Activated CD8-positive, alpha-beta memory T cell treated with anti-CD3 and anti-CD28 coated beads, Interleukin-2, amount 50 U/mL, for 1 hour (primary cell): Measurements from ENCODE around the gene MYEF2.

Experiments
- DNase-seq: peaks from one replicate; pipeline ENCODE4 v3.0.0-alpha.2; 2020; ENCODE audit errors: extremely low read depth

MYEF2 gene

DNA sequence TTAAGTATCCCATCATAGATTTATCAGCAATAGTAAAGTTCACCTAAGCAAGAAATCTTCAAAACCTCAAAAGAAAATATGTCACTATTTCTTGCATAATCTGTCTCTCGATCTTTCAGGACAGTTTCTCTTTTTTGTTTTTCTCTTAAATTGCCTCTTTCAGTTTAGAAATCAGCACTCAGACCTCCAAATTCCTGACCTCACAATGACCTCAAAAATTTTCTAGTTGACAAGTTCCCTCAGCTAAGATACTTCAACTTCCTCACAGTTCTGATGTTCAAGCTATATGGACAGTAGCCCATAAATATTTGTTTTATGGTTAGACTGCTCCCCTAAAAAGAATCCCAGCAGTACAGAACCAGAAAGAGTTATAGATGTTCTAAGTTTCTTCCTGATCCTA lies 33.2 kb downstream of the MYEF2 start:
- no peak for DNase-seq

DNA sequence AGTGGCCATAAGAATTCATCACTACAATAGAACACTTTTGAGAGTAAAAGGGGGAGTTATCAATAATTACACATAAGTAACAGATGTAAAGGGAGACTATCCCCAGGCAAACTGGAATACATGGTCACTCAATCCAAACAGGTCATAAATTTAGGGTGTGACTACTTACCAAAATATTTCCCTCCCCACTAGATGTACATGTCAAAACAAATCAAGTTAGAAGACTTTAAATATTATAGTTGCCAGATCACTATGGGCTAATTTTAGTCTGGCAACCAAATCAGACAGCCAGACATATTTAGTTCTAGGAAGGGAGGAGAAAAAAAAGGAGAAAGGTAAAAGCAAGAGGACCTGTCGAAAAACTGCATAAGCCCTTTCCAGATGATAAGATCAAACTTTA lies 34.2 kb downstream of the MYEF2 start:
- DNase-seq: no peak

DNA sequence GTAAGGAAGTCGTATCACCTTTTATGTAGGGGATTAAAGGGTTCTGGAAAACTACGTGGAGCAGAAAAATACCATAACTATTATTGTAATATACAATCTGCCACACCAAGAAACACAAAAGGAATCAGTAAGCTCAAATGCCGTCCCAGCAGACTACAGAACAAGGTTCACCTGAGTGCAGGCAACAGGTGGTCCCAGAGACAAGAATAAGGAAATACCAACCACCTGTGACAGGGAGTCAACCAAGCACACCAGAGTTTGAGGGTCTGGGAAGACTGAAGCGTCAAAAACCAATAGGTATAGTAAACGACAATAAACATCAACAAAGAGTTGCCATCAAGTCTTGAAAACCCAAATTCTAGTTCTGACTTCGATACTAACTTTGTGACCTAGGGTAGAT lies 45.2 kb downstream of the MYEF2 start:
- DNase-seq: no peak

- DNase-seq: no peak
These were observed 46.8 kb downstream of the MYEF2 start for GRCh38 chr15:48131324-48131723.

DNA sequence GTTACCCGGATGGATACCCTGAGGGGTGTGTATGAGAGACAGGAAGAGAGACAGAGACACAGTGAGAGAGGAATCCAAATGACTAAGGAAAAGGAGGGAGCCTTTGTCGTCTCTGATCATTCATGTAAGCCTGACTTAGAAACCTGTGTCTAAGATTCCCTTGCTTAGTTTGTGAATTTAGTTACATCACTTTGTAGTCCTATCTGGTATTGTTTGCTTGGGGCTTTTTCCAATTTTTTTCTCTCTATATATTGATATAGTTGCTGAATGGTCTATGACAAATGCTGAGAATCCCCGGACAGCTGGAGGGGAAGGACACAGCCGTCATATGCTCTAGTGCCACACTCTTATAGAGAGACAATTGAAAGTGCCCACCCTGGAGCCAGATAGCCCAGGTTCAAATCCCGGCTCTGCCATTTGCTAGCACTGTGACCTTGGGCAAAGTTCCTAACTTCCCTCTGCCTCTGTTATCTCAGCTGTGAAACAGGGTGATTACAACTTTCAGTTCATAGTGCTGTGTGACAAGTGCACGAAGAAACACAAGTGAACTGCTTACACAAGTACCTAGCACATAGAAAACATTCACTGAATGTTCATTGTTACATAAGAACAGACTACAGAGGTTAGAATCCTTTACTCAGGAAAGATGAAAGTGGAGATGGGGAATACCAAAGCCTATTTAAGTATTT lies 51.3 kb downstream of the MYEF2 start:
- no peak for DNase-seq

GRCh38 chr15:48121849-48122248 lies 56.2 kb downstream of the MYEF2 start:
- DNase-seq: no peak

DNA sequence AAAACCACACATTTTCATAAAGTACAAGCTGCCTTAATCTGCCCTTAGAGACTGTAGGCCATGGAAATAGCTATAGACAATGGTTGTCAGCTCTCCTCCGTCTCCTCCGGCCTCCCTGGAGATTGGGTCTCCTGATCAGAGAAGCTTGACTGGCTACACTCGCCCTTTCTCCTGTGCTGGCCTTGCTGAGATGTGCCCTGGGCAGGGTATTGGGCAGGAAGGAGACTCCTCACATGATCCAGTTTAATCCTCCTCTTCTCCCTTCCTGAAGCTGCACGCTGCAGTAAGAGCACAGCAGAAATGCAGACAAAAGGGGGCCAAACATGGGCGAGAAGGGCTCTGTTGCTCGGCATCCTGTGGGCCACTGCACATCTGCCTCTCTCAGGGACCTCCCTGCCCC lies 57.4 kb downstream of the MYEF2 start, which contains the start of gene SLC24A5:
TSS of gene SLC24A5 (plus strand) at position 246 of the 400 bp plus-strand sequence. CDS start at position 301, 55 bp downstream.
- no peak for DNase-seq

GRCh38 chr15:48119277-48119676 lies 58.8 kb downstream of the MYEF2 start:
- DNase-seq: no peak

DNA sequence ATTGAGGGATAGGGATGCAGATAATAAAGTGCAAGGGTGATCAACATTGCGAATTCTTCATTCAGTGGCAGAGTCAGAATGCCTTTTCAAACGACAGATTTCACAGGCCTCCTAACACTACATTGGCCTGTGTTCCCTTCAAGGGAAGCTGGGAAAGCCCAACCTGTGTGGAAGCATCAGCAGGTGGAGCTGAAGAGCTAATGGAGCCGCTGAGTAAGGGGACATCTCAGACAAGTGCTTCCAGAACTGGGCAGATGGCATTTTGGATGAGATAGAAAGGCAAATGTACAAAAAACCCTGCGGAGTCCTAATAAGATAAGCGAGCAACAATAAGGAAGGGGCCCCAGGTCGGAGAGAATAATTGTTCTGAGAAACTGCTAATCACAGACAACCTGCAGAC lies 65.9 kb downstream of the MYEF2 start:
- DNase-seq: no peak

DNA sequence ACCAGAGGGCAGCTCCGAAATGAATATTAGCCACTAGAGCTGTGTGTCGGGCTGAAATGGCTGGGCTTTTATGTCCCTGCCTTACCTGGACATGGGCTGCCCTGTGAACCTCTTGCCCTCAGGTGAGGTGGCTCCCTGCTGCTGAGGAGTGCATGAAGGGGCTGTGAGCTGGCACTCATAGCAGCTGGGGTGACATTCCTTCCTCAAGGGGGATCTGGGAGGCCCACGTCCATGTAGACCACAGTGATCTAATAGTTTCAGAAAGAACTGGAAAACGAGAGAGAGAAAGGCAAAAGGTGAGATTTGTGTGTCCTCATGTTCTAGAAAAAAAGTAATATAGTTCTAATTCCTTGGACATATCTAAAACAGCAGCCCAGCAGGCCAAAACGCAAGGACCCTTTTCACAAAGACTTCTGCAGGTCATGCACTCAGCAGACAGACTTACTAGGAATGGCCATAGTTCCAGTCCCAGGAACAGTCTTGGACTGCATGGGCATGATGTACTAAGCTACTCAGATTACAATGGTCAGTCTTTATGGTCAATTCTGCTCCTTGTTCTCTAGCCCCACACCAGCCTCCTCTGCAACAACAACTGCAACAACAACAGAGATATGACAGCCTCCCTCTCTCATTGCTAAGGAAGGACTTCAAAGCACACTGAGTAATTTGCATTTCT lies 68.1 kb downstream of the MYEF2 start:
- no peak for DNase-seq

- no peak for DNase-seq
These were observed 68.9 kb downstream of the MYEF2 start for GRCh38 chr15:48109212-48109611.

DNA sequence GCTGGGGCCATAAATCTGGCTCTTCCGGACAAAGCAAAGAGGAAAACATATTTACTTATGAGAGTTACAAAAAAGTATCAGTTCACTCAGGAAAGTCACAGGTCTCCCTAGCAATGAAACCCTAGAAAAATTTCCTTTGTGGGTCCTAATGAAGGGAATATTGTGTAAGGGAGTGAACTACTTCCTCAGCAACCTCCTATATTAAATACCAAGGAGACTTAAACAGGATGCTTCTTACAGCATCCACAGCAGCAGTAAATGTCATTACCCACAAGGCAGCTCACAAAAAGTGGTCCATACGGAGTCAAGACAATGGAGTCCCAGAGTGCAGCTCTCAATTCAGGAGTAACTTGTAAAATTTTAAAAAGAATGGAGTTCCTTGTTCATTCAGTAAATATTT lies 72.2 kb downstream of the MYEF2 start:
- no peak for DNase-seq

DNA sequence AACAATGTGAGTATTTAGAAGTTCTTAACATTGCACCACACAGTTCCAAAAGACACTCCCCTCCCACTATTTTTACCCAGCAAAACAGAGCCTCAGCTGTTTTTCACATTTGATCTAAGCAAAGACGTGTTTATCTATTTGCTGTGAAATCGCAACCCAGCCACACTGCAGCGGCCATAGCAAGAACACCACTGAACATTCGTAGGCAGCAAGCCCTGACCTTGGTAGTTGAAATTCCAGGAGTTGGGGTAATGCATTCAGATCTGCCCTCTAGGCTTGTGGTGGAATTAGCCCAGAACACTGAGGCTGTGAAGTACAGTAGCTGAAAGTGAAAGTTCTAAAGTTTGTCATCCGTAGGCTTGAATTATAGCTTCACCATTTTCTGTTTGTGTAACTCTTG lies 74.4 kb downstream of the MYEF2 start:
- no peak for DNase-seq

GRCh38 chr15:48102167-48102566 lies 75.9 kb downstream of the MYEF2 start:
- DNase-seq: no peak

DNA sequence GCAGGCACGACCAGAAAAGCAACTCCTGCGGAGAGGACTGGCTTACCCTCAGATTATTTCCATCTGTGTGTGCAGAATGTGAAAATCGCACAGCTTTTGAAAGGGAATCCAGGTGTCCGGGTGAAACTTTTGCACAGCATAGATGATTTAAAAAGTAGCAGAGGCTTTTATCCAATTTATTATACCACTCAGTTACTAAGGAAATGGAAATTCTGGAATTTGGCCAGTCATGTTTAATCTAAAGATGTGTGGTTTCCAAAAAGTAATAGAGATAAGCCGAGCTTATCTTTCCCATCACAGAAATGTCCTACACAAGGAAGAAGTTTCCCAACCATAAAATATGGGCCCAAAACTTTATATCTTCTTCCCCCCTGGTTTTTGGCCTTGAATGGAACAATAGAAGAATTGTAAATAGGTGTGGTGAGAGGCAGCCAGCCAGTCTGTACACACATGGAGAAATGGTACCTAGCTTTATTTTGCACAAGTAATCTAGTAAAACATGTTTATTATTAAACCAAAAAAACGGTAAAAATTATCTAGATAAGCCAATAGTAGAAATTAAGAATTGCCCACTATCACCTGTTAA lies 76.6 kb downstream of the MYEF2 start:
- no peak for DNase-seq

GRCh38 chr15:48097264-48097663 lies 80.8 kb downstream of the MYEF2 start:
- no peak for DNase-seq

GRCh38 chr15:48096813-48097212 lies 81.3 kb downstream of the MYEF2 start:
- DNase-seq: no peak

GRCh38 chr15:48096355-48096786 lies 81.7 kb downstream of the MYEF2 start:
- DNase-seq: no peak

- no peak for DNase-seq
These were observed 86.6 kb downstream of the MYEF2 start for GRCh38 chr15:48091522-48091921.

DNA sequence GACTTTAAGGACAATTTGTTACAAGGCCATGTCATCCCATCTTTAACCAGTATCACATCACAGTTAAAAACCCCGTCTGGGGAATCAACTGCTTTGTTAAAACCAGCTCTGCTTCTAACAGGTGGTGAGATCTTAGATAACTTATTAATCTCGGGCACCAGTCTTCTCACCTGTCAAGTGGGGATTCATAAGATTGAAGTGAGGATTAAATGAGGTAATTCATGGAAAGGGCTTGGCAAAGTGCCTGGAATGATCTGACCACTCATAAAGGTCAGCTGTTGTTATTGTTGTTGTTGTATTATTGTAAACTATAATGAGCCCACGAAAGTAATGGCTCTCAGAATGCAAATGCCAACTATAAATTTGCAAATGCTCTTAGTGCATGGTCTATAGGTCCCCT lies 87.4 kb downstream of the MYEF2 start:
- no peak for DNase-seq

DNA sequence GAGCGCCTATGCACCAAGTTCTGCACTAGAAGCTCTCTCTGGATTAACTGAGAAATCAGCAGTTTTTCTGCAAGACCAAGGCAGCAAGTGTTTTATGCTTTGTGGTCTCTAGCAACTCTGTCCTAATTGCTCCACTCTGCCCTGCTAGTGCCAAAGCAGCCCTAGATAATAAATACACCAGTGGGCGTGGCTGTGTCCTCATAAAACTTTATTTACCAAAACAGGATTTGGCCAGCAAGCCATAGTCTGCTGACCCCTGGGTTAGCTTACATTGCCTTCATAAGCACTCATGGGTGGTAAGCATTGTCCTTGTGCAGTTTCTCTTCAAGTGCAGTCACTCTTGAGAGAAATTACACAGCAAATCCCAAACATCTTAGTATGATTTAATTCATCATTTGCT lies 88.0 kb downstream of the MYEF2 start:
- no peak for DNase-seq

DNA sequence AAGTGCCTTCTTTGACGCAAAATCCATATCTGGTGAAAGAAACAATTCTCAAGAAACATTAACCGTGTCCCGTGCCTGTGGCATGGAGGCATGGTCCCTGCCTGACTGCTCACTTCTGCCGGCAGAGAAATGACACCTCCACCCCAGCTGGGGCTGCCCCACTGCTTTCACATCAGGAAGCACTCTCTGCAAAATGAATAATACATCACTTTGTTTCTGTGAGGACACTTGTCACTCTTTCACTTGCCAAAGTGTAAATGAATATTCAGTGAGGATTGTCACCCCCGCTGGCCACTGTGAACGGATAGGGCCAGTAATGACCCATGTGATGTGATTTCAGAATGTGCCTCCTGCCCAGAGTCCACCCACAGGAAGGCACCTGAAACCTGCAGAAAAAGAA lies 88.4 kb downstream of the MYEF2 start:
- no peak for DNase-seq

GRCh38 chr15:48087844-48088243 lies 90.3 kb downstream of the MYEF2 start:
- DNase-seq: no peak
